Kidney epithelial cell (primary cell): ENCODE measurements around the gene FGF8. TPM values are rescaled to one million over a fixed set of nuclear protein-coding genes. Genes with fewer than 3 reads are reported as not detected.

Source experiments
- DNase-seq: peaks from one replicate; pipeline ENCODE4 v3.0.0-alpha.2; 2010; ENCODE audit warnings: low read depth
- H3K27me3 ChIP-seq: 2 replicates; pipeline ENCODE4 v1.6.0; 2011; ENCODE audit warnings: low read length; ENCODE audit not compliant: control insufficient read depth, insufficient read depth
- H3K36me3 ChIP-seq: 2 replicates; pipeline ENCODE4 v1.5.1; 2011; ENCODE audit warnings: low read length; ENCODE audit not compliant: control insufficient read depth, insufficient read depth
- H3K4me3 ChIP-seq: 2 replicates; pipeline ENCODE4 v1.5.1; 2011; ENCODE audit warnings: low read depth, mild to moderate bottlenecking, control low read depth, low read length
- CTCF ChIP-seq: IDR thresholded peaks from 2 replicates; pipeline ENCODE4 v1.5.1; 2011; ENCODE audit warnings: mild to moderate bottlenecking, moderate library complexity, low read length, control low read depth, inconsistent platforms; ENCODE audit not compliant: insufficient read depth, poor library complexity, severe bottlenecking
- total RNA-seq: library from RNA; depleted of rRNA; stranded (reverse); fragments of >200 nt; gene quantifications from 2 replicates; pipeline ENCODE4 v1.2.3, GENCODE V29; 2015

The FGF8 gene
- total RNA-seq, 1 donor from 2014 or later, result not detected

GRCh38 chr10:101780187-101780817 is 4.4 kb upstream of the FGF8 start:
- DNase-seq, result no peak
- TF ChIP-seq CTCF, result no peak
- peaks cover 38% of the 10 kb centered on the region for H3K27me3 ChIP-seq
- H3K4me3 ChIP-seq, result no peak overlapping the region
- H3K36me3 ChIP-seq, result no peaks in the 10 kb centered on the region

- peak; percentile 87 for TF ChIP-seq CTCF
- Histone ChIP-seq H3K27me3 (peaks cover 45% of the 10 kb centered on the region), H3K4me3 (no peak overlapping the region), H3K36me3 (no peaks in the 10 kb centered on the region)
- no peak for DNase-seq
These were observed 3.8 kb upstream of the FGF8 start for GRCh38 chr10:101779544-101780186.

- H3K36me3 ChIP-seq, result no peaks in the 10 kb centered on the region
- H3K27me3 ChIP-seq, result peaks cover 52% of the 10 kb centered on the region
- no peak overlapping the region for H3K4me3 ChIP-seq
- TF ChIP-seq CTCF, result no peak
- no peak for DNase-seq
These were observed 3.0 kb upstream of the FGF8 start for GRCh38 chr10:101778781-101779543.

- Histone ChIP-seq H3K36me3 (no peaks in the 10 kb centered on the region), H3K4me3 (no peak overlapping the region), H3K27me3 (peaks cover 56% of the 10 kb centered on the region)
- no peak for DNase-seq
- TF ChIP-seq CTCF, result no peak
These were observed 2.4 kb upstream of the FGF8 start for GRCh38 chr10:101778151-101778780.

- no peak for DNase-seq
- TF ChIP-seq CTCF, result no peak
- Histone ChIP-seq H3K36me3 (no peaks in the 10 kb centered on the region), H3K4me3 (no peak overlapping the region), H3K27me3 (peaks cover 62% of the 10 kb centered on the region)
These were observed 1.8 kb upstream of the FGF8 start for GRCh38 chr10:101777619-101778145.
